GM10266 (cell line): ENCODE results near the gene RAD51B.

Source experiments
- DNase-seq: peaks from one replicate; pipeline ENCODE4 v3.0.0; 2012; ENCODE audit errors: extremely low spot score
- CTCF ChIP-seq: IDR thresholded peaks from 2 replicates; pipeline ENCODE4 v1.5.1; 2012; ENCODE audit warnings: mild to moderate bottlenecking, low read depth; ENCODE audit not compliant: control insufficient read depth, insufficient read depth; ENCODE audit errors: missing control alignments

RAD51B gene

DNA sequence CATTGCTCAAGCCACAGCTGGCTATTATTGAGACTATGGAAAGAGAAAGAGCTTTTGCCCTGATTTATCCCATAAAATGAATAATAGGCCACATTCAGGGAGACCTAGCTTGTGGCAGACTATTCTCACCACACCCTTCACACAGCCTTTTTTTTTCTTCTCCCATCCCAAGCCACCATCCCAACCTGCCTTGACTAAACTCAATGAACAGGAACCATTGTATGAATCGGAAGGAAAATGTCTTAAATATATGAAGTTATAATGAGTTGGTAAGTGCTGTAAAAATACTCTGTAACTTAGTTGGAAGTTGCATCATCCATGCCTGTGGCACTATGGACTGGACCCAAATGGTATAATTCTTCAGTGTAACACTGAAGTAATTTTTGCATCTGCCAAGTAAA lies 338.4 kb downstream of the RAD51B start:
- DNase-seq, result no peak
- TF ChIP-seq CTCF, result no peak

GRCh38 chr14:68158640-68159039 lies 339.1 kb downstream of the RAD51B start:
- no peak for TF ChIP-seq CTCF
- DNase-seq, result no peak

GRCh38 chr14:68159701-68160633 lies 340.4 kb downstream of the RAD51B start:
- DNase-seq, result no peak
- TF ChIP-seq CTCF, result no peak

- TF ChIP-seq CTCF, result no peak
- DNase-seq, result no peak
These were observed 341.4 kb downstream of the RAD51B start for GRCh38 chr14:68160779-68161546.

- no peak for DNase-seq
- no peak for TF ChIP-seq CTCF
These were observed 343.3 kb downstream of the RAD51B start for GRCh38 chr14:68162887-68163286.

GRCh38 chr14:68164711-68165113 lies 345.1 kb downstream of the RAD51B start:
- no peak for TF ChIP-seq CTCF
- DNase-seq, result no peak
